GM12892 (cell line): ENCODE measurements around the gene SMARCE1.

ENCODE experiments used
- POLR2A ChIP-seq: IDR thresholded peaks from 2 replicates; pipeline ENCODE4 v1.6.1; 2011; ENCODE audit warnings: low read depth, low read length, control low read depth
- POLR2AphosphoS5 ChIP-seq: IDR thresholded peaks from 2 replicates; pipeline ENCODE4 v1.6.1; 2011; ENCODE audit warnings: low read depth, low read length, control low read depth
- TAF1 ChIP-seq: IDR thresholded peaks from 2 replicates; pipeline ENCODE4 v1.6.1; 2011; ENCODE audit warnings: low read depth, mild to moderate bottlenecking, control low read depth, low read length, borderline replicate concordance

GRCh38 chr17:40598619-40599467 lies 48.8 kb downstream of the SMARCE1 start:
- TF ChIP-seq POLR2AphosphoS5, result no peak
- no peak for TF ChIP-seq POLR2A
- no peak for TF ChIP-seq TAF1
